ENCODE measurements around the gene FBXO17. TPM values are rescaled to one million over a fixed set of nuclear protein-coding genes. Genes with fewer than 3 reads are reported as not detected.
A peak's percentile ranks its signal among the peaks of the same experiment; 100 is the strongest.

FBXO17 gene
- total RNA-seq, 1 donor from 2014 or later, result 15.1 TPM

DNA sequence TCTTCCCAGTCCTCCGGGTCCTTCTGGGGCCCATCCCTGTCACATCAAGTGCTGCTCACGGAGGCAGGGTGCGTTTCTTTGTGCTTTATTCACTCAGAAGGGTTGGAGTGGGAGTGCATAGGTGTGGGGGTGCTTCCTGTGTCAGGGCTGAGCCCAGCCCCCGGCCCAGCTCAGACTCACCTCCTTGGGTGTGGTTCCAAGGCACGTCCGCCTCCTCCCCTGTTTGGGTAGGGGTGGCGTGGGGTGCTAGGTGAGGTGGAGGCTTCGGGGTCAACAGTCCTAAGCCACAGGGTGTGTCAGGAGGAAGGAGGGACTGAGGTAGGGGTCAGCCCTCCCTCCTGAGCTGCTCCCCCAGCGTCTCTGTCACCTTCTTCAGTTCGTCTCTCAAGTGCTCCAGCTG lies 66.6 kb downstream of the FBXO17 start:
- Histone ChIP-seq H3K4me1 (ENCODE audit: control insufficient read depth in 3 of 3, insufficient read depth in 3 of 3, low read length in 3 of 3) (no peaks in the 10 kb centered on the region), H3K27ac (ENCODE audit: low read depth, low read length) (no peak overlapping the region), H3K9ac (ENCODE audit: low read depth in 1 of 3, low read length in 3 of 3) (no peak overlapping the region), H3K27me3 (ENCODE audit: control insufficient read depth in 3 of 3, insufficient read depth in 3 of 3, low read length in 3 of 3) (peaks cover 0 to 5% (median 0%) of the 10 kb centered on the region in 3 donors), H3K36me3 (ENCODE audit: control insufficient read depth in 3 of 3, insufficient read depth in 3 of 3, low read length in 3 of 3) (peaks cover 22 to 33% (median 30%) of the 10 kb centered on the region in 3 donors), H3K9me3 (ENCODE audit: control insufficient read depth in 3 of 3, low read length in 3 of 3) (no peaks in the 10 kb centered on the region), H3K4me3 (ENCODE audit: low read length in 3 of 3) (no peak overlapping the region)

DNA sequence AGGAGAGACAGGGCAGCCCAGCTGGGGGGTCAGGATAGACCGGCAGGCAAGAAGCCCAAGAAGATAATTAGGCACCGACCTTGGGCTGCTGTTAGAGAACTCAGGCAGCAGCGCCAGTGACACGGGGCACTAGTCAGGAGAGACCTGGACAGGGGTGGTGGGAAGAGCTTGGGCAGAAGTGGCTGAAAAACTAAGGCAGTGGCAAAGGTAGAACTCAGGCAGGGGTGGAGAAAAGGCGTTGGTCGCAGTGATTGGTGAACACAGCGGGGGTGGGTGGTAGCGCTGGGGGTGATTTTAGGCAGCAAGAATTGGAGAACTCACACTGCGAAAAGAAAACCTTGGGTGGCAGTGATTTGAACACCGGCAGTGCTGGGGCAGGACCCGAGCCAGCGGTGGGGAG lies 67.9 kb downstream of the FBXO17 start:
- H3K27me3 ChIP-seq (ENCODE audit: control insufficient read depth in 3 of 3, insufficient read depth in 3 of 3, low read length in 3 of 3), result peaks cover 0 to 5% (median 0%) of the 10 kb centered on the region in 3 donors
- H3K9ac ChIP-seq (ENCODE audit: low read depth in 1 of 3, low read length in 3 of 3), result no peak overlapping the region
- no peaks in the 10 kb centered on the region for H3K4me1 ChIP-seq (ENCODE audit: control insufficient read depth in 3 of 3, insufficient read depth in 3 of 3, low read length in 3 of 3)
- H3K27ac ChIP-seq (ENCODE audit: low read depth, low read length), result no peak overlapping the region
- H3K9me3 ChIP-seq (ENCODE audit: control insufficient read depth in 3 of 3, low read length in 3 of 3), result no peaks in the 10 kb centered on the region
- peaks cover 22 to 33% (median 30%) of the 10 kb centered on the region in 3 donors for H3K36me3 ChIP-seq (ENCODE audit: control insufficient read depth in 3 of 3, insufficient read depth in 3 of 3, low read length in 3 of 3)
- no peak overlapping the region for H3K4me3 ChIP-seq (ENCODE audit: low read length in 3 of 3)

DNA sequence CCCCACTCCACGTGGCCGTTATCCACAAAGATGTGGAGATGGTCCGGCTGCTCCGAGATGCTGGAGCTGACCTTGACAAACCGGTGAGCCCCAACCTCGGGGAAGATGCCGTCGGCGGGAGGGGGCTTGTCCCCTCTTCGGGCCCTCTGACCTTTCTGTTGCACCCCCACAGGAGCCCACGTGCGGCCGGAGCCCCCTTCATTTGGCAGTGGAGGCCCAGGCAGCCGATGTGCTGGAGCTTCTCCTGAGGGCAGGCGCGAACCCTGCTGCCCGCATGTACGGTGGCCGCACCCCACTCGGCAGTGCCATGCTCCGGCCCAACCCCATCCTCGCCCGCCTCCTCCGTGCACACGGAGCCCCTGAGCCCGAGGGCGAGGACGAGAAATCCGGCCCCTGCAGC lies 68.3 kb downstream of the FBXO17 start:
- Histone ChIP-seq H3K27me3 (ENCODE audit: control insufficient read depth in 3 of 3, insufficient read depth in 3 of 3, low read length in 3 of 3) (peaks cover 0 to 5% (median 0%) of the 10 kb centered on the region in 3 donors), H3K9me3 (ENCODE audit: control insufficient read depth in 3 of 3, low read length in 3 of 3) (no peaks in the 10 kb centered on the region), H3K4me1 (ENCODE audit: control insufficient read depth in 3 of 3, insufficient read depth in 3 of 3, low read length in 3 of 3) (no peaks in the 10 kb centered on the region), H3K9ac (ENCODE audit: low read depth in 1 of 3, low read length in 3 of 3) (no peak overlapping the region), H3K36me3 (ENCODE audit: control insufficient read depth in 3 of 3, insufficient read depth in 3 of 3, low read length in 3 of 3) (peaks cover 22 to 33% (median 30%) of the 10 kb centered on the region in 3 donors), H3K27ac (ENCODE audit: low read depth, low read length) (no peak overlapping the region), H3K4me3 (ENCODE audit: low read length in 3 of 3) (no peak overlapping the region)

DNA sequence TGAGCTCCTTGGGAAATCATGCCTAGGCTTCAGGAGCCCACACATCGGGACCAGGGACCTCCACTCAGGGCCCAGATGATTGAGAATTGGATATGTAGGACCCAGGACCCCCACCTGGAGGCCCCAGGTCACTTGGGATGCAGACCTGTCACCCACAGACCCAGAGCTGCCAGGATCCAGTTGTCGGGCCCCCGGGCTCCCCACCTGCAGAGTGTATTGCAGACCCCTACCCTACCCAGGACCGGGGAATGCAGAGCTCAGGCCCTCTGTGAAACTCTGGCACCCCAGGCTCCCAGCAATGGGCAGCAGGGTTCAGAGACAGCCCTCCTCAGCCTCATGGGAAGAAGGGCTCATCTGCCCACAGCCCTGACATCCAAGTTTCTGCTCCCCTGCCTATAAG lies 69.9 kb downstream of the FBXO17 start:
- H3K9me3 ChIP-seq (ENCODE audit: control insufficient read depth in 3 of 3, low read length in 3 of 3), result no peaks in the 10 kb centered on the region
- H3K27me3 ChIP-seq (ENCODE audit: control insufficient read depth in 3 of 3, insufficient read depth in 3 of 3, low read length in 3 of 3), result no peaks in the 10 kb centered on the region
- H3K4me1 ChIP-seq (ENCODE audit: control insufficient read depth in 3 of 3, insufficient read depth in 3 of 3, low read length in 3 of 3), result peaks cover under 1 to 4% (median 2%) of the 10 kb centered on the region in 3 donors
- no peak overlapping the region for H3K4me3 ChIP-seq (ENCODE audit: low read length in 3 of 3)
- H3K9ac ChIP-seq (ENCODE audit: low read depth in 1 of 3, low read length in 3 of 3), result no peak overlapping the region
- H3K36me3 ChIP-seq (ENCODE audit: control insufficient read depth in 3 of 3, insufficient read depth in 3 of 3, low read length in 3 of 3), result peaks cover 22 to 30% (median 30%) of the 10 kb centered on the region in 3 donors
- H3K27ac ChIP-seq (ENCODE audit: low read depth, low read length), result no peak overlapping the region

DNA sequence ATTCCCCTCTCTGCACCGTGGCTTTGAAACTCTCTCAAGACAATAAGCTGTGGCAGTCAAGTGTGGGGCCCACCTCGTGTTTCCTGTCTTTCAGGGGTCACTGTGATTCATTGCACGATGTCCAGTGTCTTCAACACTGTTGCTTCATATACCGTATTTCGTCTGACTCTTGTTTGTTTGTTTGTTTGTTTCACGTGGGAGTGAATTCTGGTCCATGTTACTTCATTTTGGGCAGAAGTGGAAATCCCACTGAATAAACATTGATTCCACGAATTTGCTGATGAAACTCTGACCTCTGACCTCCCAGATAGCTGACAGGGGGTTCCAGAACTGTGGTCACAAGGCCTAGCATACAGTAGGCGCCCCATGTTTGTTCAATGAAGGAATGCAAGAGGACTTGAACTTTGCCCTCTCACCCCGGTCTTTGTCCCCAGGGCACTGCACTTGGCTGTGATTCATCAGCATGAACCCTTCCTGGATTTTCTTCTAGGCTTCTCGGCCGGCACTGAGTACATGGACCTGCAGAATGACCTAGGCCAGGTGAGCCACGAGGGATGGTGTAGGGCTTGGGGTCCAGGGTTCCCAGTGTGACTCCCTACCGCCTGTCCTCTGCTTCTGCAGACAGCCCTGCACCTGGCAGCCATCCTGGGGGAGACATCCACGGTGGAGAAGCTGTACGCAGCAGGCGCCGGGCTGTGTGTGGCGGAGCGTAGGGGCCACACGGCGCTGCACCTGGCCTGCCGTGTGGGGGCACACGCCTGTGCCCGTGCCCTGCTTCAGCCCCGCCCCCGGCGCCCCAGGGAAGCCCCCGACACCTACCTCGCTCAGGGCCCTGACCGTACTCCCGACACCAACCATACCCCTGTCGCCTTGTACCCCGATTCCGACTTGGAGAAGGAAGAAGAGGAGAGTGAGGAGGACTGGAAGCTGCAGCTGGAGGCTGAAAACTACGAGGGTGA lies 70.7 kb downstream of the FBXO17 start:
- Histone ChIP-seq H3K27me3 (ENCODE audit: control insufficient read depth in 3 of 3, insufficient read depth in 3 of 3, low read length in 3 of 3) (no peaks in the 10 kb centered on the region), H3K9ac (ENCODE audit: low read depth in 1 of 3, low read length in 3 of 3) (no peak overlapping the region), H3K9me3 (ENCODE audit: control insufficient read depth in 3 of 3, low read length in 3 of 3) (no peaks in the 10 kb centered on the region), H3K4me3 (ENCODE audit: low read length in 3 of 3) (no peak overlapping the region), H3K36me3 (ENCODE audit: control insufficient read depth in 3 of 3, insufficient read depth in 3 of 3, low read length in 3 of 3) (peaks cover 18 to 26% (median 25%) of the 10 kb centered on the region in 3 donors), H3K27ac (ENCODE audit: low read depth, low read length) (no peak overlapping the region), H3K4me1 (ENCODE audit: control insufficient read depth in 3 of 3, insufficient read depth in 3 of 3, low read length in 3 of 3) (peaks cover 3 to 9% (median 8%) of the 10 kb centered on the region in 3 donors)

DNA sequence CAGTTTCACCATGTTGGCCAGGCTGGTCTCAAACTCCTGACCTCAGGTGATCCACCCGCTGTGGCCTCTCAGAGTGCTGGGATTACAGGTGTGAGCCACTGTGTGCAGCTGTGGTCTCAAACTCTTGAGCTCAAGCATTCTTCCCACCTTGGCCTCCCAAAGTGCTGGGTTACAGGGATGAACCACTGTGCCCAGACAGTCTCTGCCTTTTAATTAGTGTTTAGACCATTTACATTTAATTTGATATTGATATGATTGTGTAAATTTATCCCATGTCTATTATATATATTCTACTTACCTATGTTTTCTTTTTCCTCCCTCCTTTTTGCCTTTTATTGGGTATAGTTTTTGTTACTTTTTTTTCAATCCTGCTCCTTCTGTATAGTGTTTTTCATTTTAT lies 73.9 kb downstream of the FBXO17 start:
- H3K27ac ChIP-seq (ENCODE audit: low read depth, low read length), result no peak overlapping the region
- H3K4me3 ChIP-seq (ENCODE audit: low read length in 3 of 3), result no peak overlapping the region
- H3K36me3 ChIP-seq (ENCODE audit: control insufficient read depth in 3 of 3, insufficient read depth in 3 of 3, low read length in 3 of 3), result peaks cover 8 to 13% (median 11%) of the 10 kb centered on the region in 3 donors
- H3K9me3 ChIP-seq (ENCODE audit: control insufficient read depth in 3 of 3, low read length in 3 of 3), result no peaks in the 10 kb centered on the region
- H3K27me3 ChIP-seq (ENCODE audit: control insufficient read depth in 3 of 3, insufficient read depth in 3 of 3, low read length in 3 of 3), result no peaks in the 10 kb centered on the region
- peaks cover 28 to 30% (median 30%) of the 10 kb centered on the region in 3 donors for H3K4me1 ChIP-seq (ENCODE audit: control insufficient read depth in 3 of 3, insufficient read depth in 3 of 3, low read length in 3 of 3)
- no peak overlapping the region for H3K9ac ChIP-seq (ENCODE audit: low read depth in 1 of 3, low read length in 3 of 3)

DNA sequence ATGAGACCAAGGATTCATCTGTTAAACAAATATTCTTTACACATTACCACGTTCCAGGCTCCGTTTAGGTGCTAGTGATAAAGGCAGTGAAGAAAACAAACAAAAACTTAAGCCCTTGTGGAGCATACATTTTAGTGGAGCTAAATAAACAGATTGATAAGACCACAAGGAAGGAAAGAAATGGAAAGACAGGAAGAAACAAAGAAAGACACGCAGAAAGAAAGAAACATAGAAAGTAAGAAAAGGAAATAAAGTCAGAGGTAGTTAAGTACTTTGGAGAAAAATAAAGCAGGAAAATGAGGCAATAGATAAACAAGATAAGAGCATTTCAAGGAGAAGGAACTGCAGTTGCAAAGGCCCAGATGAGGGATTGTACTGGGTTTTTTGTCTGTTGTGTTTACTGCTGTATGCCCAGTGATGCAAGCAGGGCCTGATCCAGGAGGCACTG lies 74.8 kb downstream of the FBXO17 start:
- H3K4me1 ChIP-seq (ENCODE audit: control insufficient read depth in 3 of 3, insufficient read depth in 3 of 3, low read length in 3 of 3), result peaks cover 32 to 34% (median 33%) of the 10 kb centered on the region in 3 donors
- peak overlapping the region; percentile 86 for H3K27ac ChIP-seq (ENCODE audit: low read depth, low read length)
- H3K9ac ChIP-seq (ENCODE audit: low read depth in 1 of 3, low read length in 3 of 3), result peak overlapping the region in 2 of 3 donors; percentile 77 to 92
- no peaks in the 10 kb centered on the region for H3K9me3 ChIP-seq (ENCODE audit: control insufficient read depth in 3 of 3, low read length in 3 of 3)
- peaks cover 5 to 12% (median 9%) of the 10 kb centered on the region in 3 donors for H3K36me3 ChIP-seq (ENCODE audit: control insufficient read depth in 3 of 3, insufficient read depth in 3 of 3, low read length in 3 of 3)
- H3K27me3 ChIP-seq (ENCODE audit: control insufficient read depth in 3 of 3, insufficient read depth in 3 of 3, low read length in 3 of 3), result no peaks in the 10 kb centered on the region
- H3K4me3 ChIP-seq (ENCODE audit: low read length in 3 of 3), result peak overlapping the region in 2 of 3 donors; percentile 66 to 93

DNA sequence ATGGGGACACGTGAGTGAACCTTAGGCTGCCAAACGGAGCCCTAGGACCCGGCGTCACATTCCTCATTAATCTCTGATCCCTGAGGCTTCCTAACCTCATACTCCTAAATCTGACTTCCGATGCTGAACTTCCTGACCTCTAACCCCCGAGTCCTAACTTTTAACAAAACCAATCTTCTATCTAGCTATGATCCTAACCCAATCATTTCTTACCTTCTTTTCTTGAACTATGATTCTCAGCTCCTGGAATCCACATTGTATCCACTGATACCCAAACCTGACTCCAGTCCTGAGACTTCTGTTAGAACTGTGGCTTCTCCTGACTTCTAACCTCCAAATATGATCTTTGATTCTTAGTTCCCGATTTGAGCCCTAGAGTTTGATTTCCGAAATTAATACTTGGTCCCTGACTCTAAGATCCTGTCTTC lies 75.3 kb downstream of the FBXO17 start:
- peak overlapping the region; percentile 86 for H3K27ac ChIP-seq (ENCODE audit: low read depth, low read length)
- H3K4me1 ChIP-seq (ENCODE audit: control insufficient read depth in 3 of 3, insufficient read depth in 3 of 3, low read length in 3 of 3), result peaks cover 35 to 39% (median 36%) of the 10 kb centered on the region in 3 donors
- no peaks in the 10 kb centered on the region for H3K27me3 ChIP-seq (ENCODE audit: control insufficient read depth in 3 of 3, insufficient read depth in 3 of 3, low read length in 3 of 3)
- H3K4me3 ChIP-seq (ENCODE audit: low read length in 3 of 3), result peak overlapping the region; percentile 66 to 93 (median 88)
- H3K9ac ChIP-seq (ENCODE audit: low read depth in 1 of 3, low read length in 3 of 3), result peak overlapping the region; percentile 75 to 92 (median 77)
- H3K36me3 ChIP-seq (ENCODE audit: control insufficient read depth in 3 of 3, insufficient read depth in 3 of 3, low read length in 3 of 3), result peaks cover under 1 to 7% (median 4%) of the 10 kb centered on the region in 3 donors
- H3K9me3 ChIP-seq (ENCODE audit: control insufficient read depth in 3 of 3, low read length in 3 of 3), result no peaks in the 10 kb centered on the region

DNA sequence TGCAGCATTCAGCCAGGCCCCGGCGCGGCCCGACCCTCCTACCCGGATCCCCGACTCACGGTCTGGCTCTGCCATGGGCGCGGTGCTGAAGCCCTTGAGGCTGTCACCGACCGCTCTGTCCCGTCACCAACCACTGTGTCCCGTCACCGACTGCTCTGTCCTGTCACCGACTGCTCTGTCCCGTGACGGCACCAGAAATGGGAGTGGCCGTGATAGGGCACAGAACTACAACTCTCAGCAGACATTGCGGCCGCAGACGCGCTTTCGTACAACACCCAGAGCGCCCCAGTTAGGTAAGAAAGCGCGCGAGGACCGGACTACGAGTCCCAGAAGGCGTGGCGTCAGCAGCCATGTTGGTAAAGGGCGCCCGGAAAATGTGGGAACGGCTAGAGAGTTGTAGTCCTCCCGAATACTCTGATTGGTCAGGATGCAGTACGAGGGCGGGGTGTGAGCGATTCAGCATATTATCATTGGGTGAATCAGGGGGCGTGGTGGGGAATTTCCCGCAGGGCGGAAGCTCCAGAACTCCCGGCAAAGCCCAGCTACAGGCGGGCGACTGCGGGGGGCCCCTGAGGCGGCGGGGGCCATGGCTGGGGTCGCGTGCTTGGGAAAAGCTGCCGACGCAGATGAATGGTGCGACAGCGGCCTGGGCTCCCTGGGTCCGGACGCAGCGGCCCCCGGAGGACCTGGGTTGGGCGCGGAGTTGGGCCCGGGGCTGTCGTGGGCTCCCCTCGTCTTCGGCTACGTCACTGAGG lies 75.9 kb downstream of the FBXO17 start, which contains the start of the genes NFKBIB and SIRT2:
Gene NFKBIB (plus strand): TSS at position 523 of the 755 bp plus-strand sequence. CDS start 64 bp downstream, at position 587.
Gene SIRT2 (minus strand): TSS at position 172 of the 755 bp plus-strand sequence. CDS start 97 bp downstream, at position 75.
- H3K36me3 ChIP-seq (ENCODE audit: control insufficient read depth in 3 of 3, insufficient read depth in 3 of 3, low read length in 3 of 3), result peaks cover 0 to 4% (median 2%) of the 10 kb centered on the region in 3 donors
- peaks cover 41 to 45% (median 42%) of the 10 kb centered on the region in 3 donors for H3K4me1 ChIP-seq (ENCODE audit: control insufficient read depth in 3 of 3, insufficient read depth in 3 of 3, low read length in 3 of 3)
- H3K4me3 ChIP-seq (ENCODE audit: low read length in 3 of 3), result peak within 1 kb of the TSS; percentile 93 to 97 (median 93)
- H3K27me3 ChIP-seq (ENCODE audit: control insufficient read depth in 3 of 3, insufficient read depth in 3 of 3, low read length in 3 of 3), result no peaks in the 10 kb centered on the region
- peak within 1 kb of the TSS; percentile 95 for H3K27ac ChIP-seq (ENCODE audit: low read depth, low read length)
- H3K9ac ChIP-seq (ENCODE audit: low read depth in 1 of 3, low read length in 3 of 3), result peak within 1 kb of the TSS; percentile 88 to 98 (median 96)
- H3K9me3 ChIP-seq (ENCODE audit: control insufficient read depth in 3 of 3, low read length in 3 of 3), result no peaks in the 10 kb centered on the region

All from skeletal muscle tissue (tissue), 4 donors.